Skeletal muscle cell (primary cell): Measurements from ENCODE around the gene MYH10.

Source experiments
- DNase-seq: peaks from one replicate; pipeline ENCODE4 v3.0.0-alpha.2; 2010; ENCODE audit warnings: low read depth
- H3K4me3 ChIP-seq: 2 replicates; pipeline ENCODE4 v1.5.1; 2011; ENCODE audit warnings: low read depth, mild to moderate bottlenecking, control low read depth, low read length, moderate library complexity

MYH10 gene

GRCh38 chr17:8435245-8436168 is 195.0 kb downstream of the MYH10 start, which contains the start of gene NDEL1:
Gene NDEL1, plus strand, starts transcription at chr17:8435884. Its CDS starts 8,388 bp downstream, at chr17:8444272.
- H3K4me3 ChIP-seq, result peak within 1 kb of the TSS; percentile 93
- peak; percentile 94 for DNase-seq

- no peak overlapping the region for H3K4me3 ChIP-seq
- no peak for DNase-seq
Measured at GRCh38 chr17:8430966-8431365, 199.6 kb downstream of the MYH10 start.

GRCh38 chr17:8426802-8427201 is 203.7 kb downstream of the MYH10 start:
- no peak overlapping the region for H3K4me3 ChIP-seq
- no peak for DNase-seq

- no peak overlapping the region for H3K4me3 ChIP-seq
- no peak for DNase-seq
Measured at GRCh38 chr17:8426094-8426720, 204.3 kb downstream of the MYH10 start.
